HG02981 (cell line): Measurements from ENCODE around the gene SKA1.
A peak's percentile ranks its signal among the peaks of the same experiment; 100 is the strongest.

Source experiments
- ATAC-seq: cut with Tn5 transposase; IDR thresholded peaks from one replicate; pipeline ENCODE4 v1.9.1; 2021; ENCODE audit warnings: mild to moderate bottlenecking, moderate library complexity; ENCODE audit not compliant: unreplicated experiment

Gene SKA1

GRCh38 chr18:50374753-50375391, at the start of gene SKA1:
Gene SKA1, plus strand, starts transcription at chr18:50375046. Its CDS starts 785 bp downstream, at chr18:50375831.
- ATAC-seq: peak; percentile 96

GRCh38 chr18:50327983-50328382, 46.9 kb upstream of the SKA1 start:
- ATAC-seq: no peak

GRCh38 chr18:50330176-50330575, 44.7 kb upstream of the SKA1 start:
- no peak for ATAC-seq

GRCh38 chr18:50331691-50332090, 43.2 kb upstream of the SKA1 start:
- ATAC-seq: no peak

GRCh38 chr18:50334546-50335152, 40.2 kb upstream of the SKA1 start:
- ATAC-seq: peak; percentile 78

- no peak for ATAC-seq
Observed at GRCh38 chr18:50338122-50338521, 36.7 kb upstream of the SKA1 start.

GRCh38 chr18:50338715-50339114, 36.1 kb upstream of the SKA1 start:
- ATAC-seq: no peak

GRCh38 chr18:50340078-50340477, 34.8 kb upstream of the SKA1 start:
- no peak for ATAC-seq

- no peak for ATAC-seq
Observed at GRCh38 chr18:50341443-50341842, 33.4 kb upstream of the SKA1 start.

GRCh38 chr18:50350699-50351098, 24.1 kb upstream of the SKA1 start:
- no peak for ATAC-seq

- peak; percentile 80 for ATAC-seq
Observed at GRCh38 chr18:50356036-50356945, 18.6 kb upstream of the SKA1 start.

- no peak for ATAC-seq
Observed at GRCh38 chr18:50358844-50359243, 16.0 kb upstream of the SKA1 start.

- ATAC-seq: no peak
Observed at GRCh38 chr18:50359806-50360205, 15.0 kb upstream of the SKA1 start.

- ATAC-seq: no peak
Observed at GRCh38 chr18:50360611-50361010, 14.2 kb upstream of the SKA1 start.

GRCh38 chr18:50369672-50370071, 5.2 kb upstream of the SKA1 start:
- no peak for ATAC-seq

- ATAC-seq: no peak
Observed at GRCh38 chr18:50372743-50373142, 2.1 kb upstream of the SKA1 start.

- ATAC-seq: no peak
Observed at GRCh38 chr18:50373561-50374219, 1.2 kb upstream of the SKA1 start.

GRCh38 chr18:50374220-50374752, 560 bp upstream of the SKA1 start:
- ATAC-seq: no peak

GRCh38 chr18:50377061-50377798, 2.4 kb downstream of the SKA1 start:
- no peak for ATAC-seq

GRCh38 chr18:50388988-50389387, 14.1 kb downstream of the SKA1 start:
- ATAC-seq: no peak
